ENCODE measurements around the gene MIS18A.

GRCh38 chr21:32238063-32238462, 40.8 kb downstream of the MIS18A start:
- no peak for TF ChIP-seq CTCF (IDR thresholded peaks at IDR 0.05 in 4 of 5, conservative IDR thresholded peaks at IDR 0.05 in 1 of 5)
- no peak for TF ChIP-seq POLR2A (IDR thresholded peaks at IDR 0.05)

Data from gastrocnemius medialis (tissue), 4 donors.